Endodermal cell (in vitro differentiated cells): ENCODE data around the gene SLC11A1. TPM values are rescaled to one million over a fixed set of nuclear protein-coding genes. Genes with fewer than 3 reads are reported as not detected.

Source experiments
- DNase-seq: peaks from one replicate; pipeline ENCODE4 v3.0.0-alpha.2; 2017
- H3K27ac ChIP-seq: 2 replicates; pipeline ENCODE4 v1.5.1; 2013; ENCODE audit warnings: mild to moderate bottlenecking, low read depth, low read length, moderate library complexity
- H3K27me3 ChIP-seq: 2 replicates; pipeline ENCODE4 v1.6.1; 2013; ENCODE audit warnings: mild to moderate bottlenecking, low read length, moderate library complexity; ENCODE audit not compliant: insufficient read depth, control insufficient read depth, poor library complexity, severe bottlenecking
- H3K36me3 ChIP-seq: 2 replicates; pipeline ENCODE4 v1.7.0; 2013; ENCODE audit warnings: mild to moderate bottlenecking, low read length, moderate library complexity; ENCODE audit not compliant: control insufficient read depth, insufficient read depth
- H3K4me1 ChIP-seq: one replicate; pipeline ENCODE4 v1.7.0; 2013; ENCODE audit warnings: low read length; ENCODE audit not compliant: control insufficient read depth, insufficient read depth
- H3K4me3 ChIP-seq: 2 replicates; pipeline ENCODE4 v1.5.1; 2013; ENCODE audit warnings: mild to moderate bottlenecking, low read length, moderate library complexity
- H3K9ac ChIP-seq: 2 replicates; pipeline ENCODE4 v1.6.1; 2013; ENCODE audit warnings: mild to moderate bottlenecking, low read length, moderate library complexity; ENCODE audit not compliant: poor library complexity, severe bottlenecking; ENCODE audit errors: extremely low read depth
- H3K9me3 ChIP-seq: 2 replicates; pipeline ENCODE4 v1.6.1; 2013; ENCODE audit warnings: mild to moderate bottlenecking, low read length, moderate library complexity; ENCODE audit not compliant: control insufficient read depth
- H3K27ac Mint-ChIP-seq: 2 replicates; pipeline ENCODE4 v1.8.0; 2020; ENCODE audit warnings: mixed read lengths
- H3K27me3 Mint-ChIP-seq: 2 replicates; pipeline ENCODE4 v1.8.0; 2021; ENCODE audit warnings: mild to moderate bottlenecking, mixed read lengths; ENCODE audit not compliant: insufficient read depth
- H3K36me3 Mint-ChIP-seq: 2 replicates; pipeline ENCODE4 v1.8.0; 2020; ENCODE audit warnings: low read depth, mixed read lengths
- H3K4me1 Mint-ChIP-seq: 2 replicates; pipeline ENCODE4 v1.8.0; 2020; ENCODE audit warnings: mixed read lengths
- H3K4me3 Mint-ChIP-seq: 2 replicates; pipeline ENCODE4 v1.8.0; 2020; ENCODE audit warnings: mild to moderate bottlenecking, moderate library complexity, mixed read lengths
- H3K9me3 Mint-ChIP-seq: 2 replicates; pipeline ENCODE4 v1.8.0; 2020; ENCODE audit warnings: mild to moderate bottlenecking, mixed read lengths
- WGBS, 2 experiments: methylation state at CpG; one replicate each; pipeline versions ENCODE4 v1.1.5 to v1.1.7; 2013; ENCODE audit warnings: missing lambda C conversion rate in 2 of 2, mixed read lengths in 1 of 2; ENCODE audit not compliant: insufficient coverage in 1 of 2, insufficient read length in 1 of 2; 5-methylcytosine and 5-hydroxymethylcytosine counted together
- total RNA-seq, 2 donors: library from RNA; stranded (reverse); fragmentation: NEBNext Ultra II Directional in 1 of 2; extraction: Animal tissue kit (Norgen Biotek cat#: 25700) in 1 of 2; gene quantifications; 2 replicates in 1 of 2; 3 replicates in 1 of 2; pipeline ENCODE4 v1.2.1, GENCODE V29; 2021
- TF ChIP-seq, protein P1 (sequence below): fragments of 200-600 bp; sonication (generic); conservative IDR thresholded peaks from 2 replicates; pipeline ENCODE4 v1.5.0; 2021; ENCODE audit warnings: antibody characterized with exemption, mild to moderate bottlenecking

SLC11A1 gene
- total RNA-seq, 2 donors from 2014 or later, result 0.09 TPM; not detected in 1

DNA sequence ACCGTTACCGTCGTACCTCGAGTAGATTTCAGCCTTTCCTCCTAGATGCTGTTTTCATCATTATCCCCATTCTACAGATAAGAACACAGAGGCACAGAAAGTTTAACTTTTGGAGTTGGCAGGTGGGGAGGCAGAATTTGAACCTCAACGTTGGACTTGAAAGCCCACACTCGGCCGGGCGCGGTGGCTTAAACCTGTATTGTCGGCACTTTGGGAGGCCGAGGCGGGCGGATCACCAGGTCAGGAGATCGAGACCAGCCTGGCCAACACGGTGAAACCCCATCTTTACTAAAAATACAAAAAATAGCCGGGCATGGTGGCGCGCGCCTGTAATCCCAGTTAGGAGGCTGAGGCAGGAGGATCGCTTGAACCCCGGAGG is 13.9 kb upstream of the SLC11A1 start:
- H3K27me3 Mint-ChIP-seq, result peaks cover 9% of the 10 kb centered on the region
- H3K27me3 ChIP-seq, result no peaks in the 10 kb centered on the region
- no peaks in the 10 kb centered on the region for H3K9me3 Mint-ChIP-seq
- peak overlapping the region; percentile 78 for H3K4me3 ChIP-seq
- no peaks in the 10 kb centered on the region for H3K36me3 ChIP-seq
- TF ChIP-seq, protein P1, sequence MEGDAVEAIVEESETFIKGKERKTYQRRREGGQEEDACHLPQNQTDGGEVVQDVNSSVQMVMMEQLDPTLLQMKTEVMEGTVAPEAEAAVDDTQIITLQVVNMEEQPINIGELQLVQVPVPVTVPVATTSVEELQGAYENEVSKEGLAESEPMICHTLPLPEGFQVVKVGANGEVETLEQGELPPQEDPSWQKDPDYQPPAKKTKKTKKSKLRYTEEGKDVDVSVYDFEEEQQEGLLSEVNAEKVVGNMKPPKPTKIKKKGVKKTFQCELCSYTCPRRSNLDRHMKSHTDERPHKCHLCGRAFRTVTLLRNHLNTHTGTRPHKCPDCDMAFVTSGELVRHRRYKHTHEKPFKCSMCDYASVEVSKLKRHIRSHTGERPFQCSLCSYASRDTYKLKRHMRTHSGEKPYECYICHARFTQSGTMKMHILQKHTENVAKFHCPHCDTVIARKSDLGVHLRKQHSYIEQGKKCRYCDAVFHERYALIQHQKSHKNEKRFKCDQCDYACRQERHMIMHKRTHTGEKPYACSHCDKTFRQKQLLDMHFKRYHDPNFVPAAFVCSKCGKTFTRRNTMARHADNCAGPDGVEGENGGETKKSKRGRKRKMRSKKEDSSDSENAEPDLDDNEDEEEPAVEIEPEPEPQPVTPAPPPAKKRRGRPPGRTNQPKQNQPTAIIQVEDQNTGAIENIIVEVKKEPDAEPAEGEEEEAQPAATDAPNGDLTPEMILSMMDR, result no peak
- H3K4me1 ChIP-seq, result no peaks in the 10 kb centered on the region
- 84 to 93% methylated on average over 9 to 21 of the region's 21 CpGs for WGBS, 2 experiments
- no peak overlapping the region for H3K9ac ChIP-seq
- H3K4me1 Mint-ChIP-seq, result no peaks in the 10 kb centered on the region
- peak overlapping the region; percentile 69 for H3K4me3 Mint-ChIP-seq
- DNase-seq, result no peak
- no peaks in the 10 kb centered on the region for H3K9me3 ChIP-seq
- no peak overlapping the region for H3K27ac ChIP-seq
- H3K27ac Mint-ChIP-seq, result no peak overlapping the region
- H3K36me3 Mint-ChIP-seq, result no peaks in the 10 kb centered on the region

DNA sequence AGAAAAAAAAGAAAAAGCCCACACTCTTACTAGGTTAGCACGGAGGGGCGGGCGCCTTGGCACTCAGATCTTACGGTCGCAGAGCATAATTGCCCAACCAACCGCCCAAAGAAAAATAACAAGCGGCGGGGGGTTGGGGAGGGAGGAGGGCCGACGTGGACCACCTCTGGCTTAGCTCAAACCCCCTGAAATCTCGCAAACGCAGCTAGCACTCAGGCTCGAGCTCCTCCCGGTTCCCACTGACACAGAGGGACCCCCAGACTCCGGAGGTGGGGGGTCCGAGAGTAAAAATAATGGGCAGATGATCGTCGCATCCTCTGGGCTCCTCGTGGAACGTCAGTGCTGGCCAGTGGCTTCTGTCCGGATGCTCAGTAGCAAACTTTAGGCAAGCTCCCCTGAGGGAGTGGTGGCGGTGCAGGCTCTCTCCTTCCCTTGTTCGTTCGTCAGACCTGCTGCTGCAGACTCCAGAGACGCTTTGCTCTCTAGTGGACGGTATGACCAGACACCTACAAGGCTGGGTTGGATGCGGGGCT is 13.4 kb upstream of the SLC11A1 start:
- peak overlapping the region; percentile 69 for H3K4me3 Mint-ChIP-seq

DNA sequence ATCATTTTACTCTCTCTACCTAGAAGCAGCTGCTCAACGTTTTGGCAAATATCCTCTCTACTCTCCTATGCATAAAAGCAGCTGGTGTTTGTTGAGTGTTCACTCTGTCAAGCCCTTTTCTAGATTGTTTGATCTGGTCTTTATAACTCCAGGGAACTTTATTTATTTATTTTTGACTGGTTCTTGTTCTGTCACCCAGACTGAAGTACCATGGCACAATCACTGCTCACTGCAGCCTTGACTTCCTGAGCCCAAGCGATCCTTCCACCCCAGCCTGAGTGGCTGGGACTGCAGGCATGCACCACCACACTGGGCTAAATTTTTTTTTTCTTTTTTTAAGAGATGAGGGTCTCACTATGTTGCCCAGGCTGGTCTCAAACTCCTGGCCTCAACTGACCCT is 12.7 kb upstream of the SLC11A1 start:
- no peaks in the 10 kb centered on the region for H3K9me3 Mint-ChIP-seq
- peaks cover 9% of the 10 kb centered on the region for H3K27me3 Mint-ChIP-seq
- H3K27ac Mint-ChIP-seq, result no peak overlapping the region

More for the DNA sequence above, 13.4 kb upstream of the SLC11A1 start:
- Histone ChIP-seq H3K27me3 (no peaks in the 10 kb centered on the region), H3K4me3 (no peak overlapping the region), H3K9me3 (no peaks in the 10 kb centered on the region), H3K27ac (no peak overlapping the region), H3K4me1 (no peaks in the 10 kb centered on the region), H3K9ac (no peak overlapping the region), H3K36me3 (no peaks in the 10 kb centered on the region)
- Mint-ChIP-seq H3K4me1 (no peaks in the 10 kb centered on the region), H3K36me3 (no peaks in the 10 kb centered on the region), H3K9me3 (no peaks in the 10 kb centered on the region), H3K27me3 (peaks cover 9% of the 10 kb centered on the region), H3K27ac (peak overlapping the region; percentile 70)
- TF ChIP-seq, protein P1, result peak; percentile 48
- 72 to 85% methylated on average over 21 to 27 of the region's 27 CpGs for WGBS, 2 experiments
- peak; percentile 77 for DNase-seq

More for the DNA sequence above, 12.7 kb upstream of the SLC11A1 start:
- no peaks in the 10 kb centered on the region for H3K4me1 ChIP-seq
- no peak overlapping the region for H3K9ac ChIP-seq
- Mint-ChIP-seq H3K4me3 (no peak overlapping the region), H3K4me1 (no peaks in the 10 kb centered on the region), H3K36me3 (no peaks in the 10 kb centered on the region)
- no peaks in the 10 kb centered on the region for H3K9me3 ChIP-seq
- H3K27me3 ChIP-seq, result no peaks in the 10 kb centered on the region
- 85% methylated on average over 2 of the region's 2 CpGs; no CpG with 5 or more reads in 1 of the 2 experiments for WGBS, 2 experiments
- H3K36me3 ChIP-seq, result no peaks in the 10 kb centered on the region
- no peak for DNase-seq
- no peak overlapping the region for H3K27ac ChIP-seq
- no peak overlapping the region for H3K4me3 ChIP-seq
- TF ChIP-seq, protein P1, result no peak
